H7 (cell line): Measurements from ENCODE around the gene ZNF311. TPM values are rescaled to one million over a fixed set of nuclear protein-coding genes. Genes with fewer than 3 reads are reported as not detected.
"Not testable (repeated sequence)": the region's sequence is repeated elsewhere in the genome, so short reads cannot be mapped to it uniquely, and the experiment has no call there.

ENCODE experiments used
- DNase-seq: peaks from one replicate; pipeline ENCODE4 v3.0.0; 2012
- H3K27me3 ChIP-seq: 2 replicates; pipeline ENCODE4 v1.6.0; 2011; ENCODE audit warnings: mild to moderate bottlenecking, low read length; ENCODE audit not compliant: control insufficient read depth, insufficient read depth
- H3K36me3 ChIP-seq: replicated peaks from 2 replicates; pipeline ENCODE4 v1.5.1; 2011; ENCODE audit warnings: low read length; ENCODE audit not compliant: control insufficient read depth, insufficient read depth
- H3K4me3 ChIP-seq: 2 replicates; pipeline ENCODE4 v1.5.1; 2011; ENCODE audit warnings: low read depth, mild to moderate bottlenecking, control low read depth, low read length, moderate library complexity; ENCODE audit not compliant: insufficient read depth
- total RNA-seq: library from RNA; depleted of rRNA; stranded (reverse); fragments of >200 nt; shearing (Covaris generic); gene quantifications from 2 replicates; pipeline ENCODE4 v1.2.3, GENCODE V29; 2014

The ZNF311 gene
- total RNA-seq, 1 experiment from 2014 or later, result 1.4 TPM

DNA sequence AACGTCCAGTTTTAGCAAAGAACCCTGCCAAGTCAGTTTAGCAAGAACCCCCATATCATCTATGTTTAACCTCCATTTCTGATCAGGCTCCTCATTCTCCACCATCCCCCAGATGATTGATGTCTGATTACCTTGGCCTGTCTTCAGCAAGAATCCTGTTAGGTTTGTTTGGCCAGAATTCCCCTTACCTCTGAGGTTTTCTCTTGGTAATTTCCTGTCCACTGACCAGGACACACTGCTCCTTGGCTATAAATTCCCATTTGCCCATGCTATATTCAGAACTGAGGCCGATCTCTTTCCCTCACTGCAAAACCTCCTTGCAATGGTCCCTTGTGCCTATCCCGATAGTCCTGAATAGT, 27.0 kb downstream of the ZNF311 start:
- no peak for DNase-seq
- Histone ChIP-seq H3K36me3 (no peaks in the 10 kb centered on the region), H3K27me3 (no peaks in the 10 kb centered on the region), H3K4me3 (no peak overlapping the region)

DNA sequence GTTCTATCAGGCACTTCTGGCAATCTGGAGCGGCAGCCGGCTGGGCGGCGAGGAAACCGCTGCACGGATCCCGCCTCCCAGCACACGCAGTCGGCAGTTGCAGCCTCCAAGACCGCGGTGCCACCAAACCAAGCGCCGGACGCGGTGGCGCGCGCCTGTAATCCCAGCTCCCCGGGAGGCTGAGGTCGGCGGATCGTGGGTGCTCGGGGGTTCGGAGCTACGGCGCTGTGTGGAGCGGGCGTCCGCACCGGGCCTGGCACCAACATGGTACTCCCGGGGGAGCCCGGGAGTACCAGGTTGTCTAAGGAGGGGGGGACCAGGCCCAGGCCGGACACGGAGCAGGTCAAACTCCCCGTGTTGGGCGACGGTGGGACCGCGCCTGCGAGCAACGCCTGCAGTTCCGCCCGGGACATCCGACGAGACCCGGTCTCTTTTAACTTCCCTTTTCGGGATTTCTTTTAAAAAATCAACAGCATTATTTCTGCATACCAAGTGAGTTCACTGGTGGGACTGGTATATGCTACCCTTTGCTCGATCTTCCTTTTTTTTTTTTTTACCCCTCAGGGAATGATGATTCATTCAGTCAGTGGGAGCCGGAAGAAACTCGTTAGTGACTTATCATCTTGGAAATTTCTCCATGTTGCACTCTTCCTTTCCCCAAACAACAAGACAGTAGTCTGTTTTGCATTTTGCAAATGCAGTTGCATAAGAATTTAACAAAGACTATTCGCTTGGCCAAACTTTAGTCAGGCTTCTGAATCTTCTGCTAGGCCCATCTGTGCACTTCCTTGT, 27.6 kb downstream of the ZNF311 start:
- peak; percentile 81 for DNase-seq
- no peaks in the 10 kb centered on the region for H3K36me3 ChIP-seq
- peak overlapping the region; percentile 51 for H3K4me3 ChIP-seq

DNA sequence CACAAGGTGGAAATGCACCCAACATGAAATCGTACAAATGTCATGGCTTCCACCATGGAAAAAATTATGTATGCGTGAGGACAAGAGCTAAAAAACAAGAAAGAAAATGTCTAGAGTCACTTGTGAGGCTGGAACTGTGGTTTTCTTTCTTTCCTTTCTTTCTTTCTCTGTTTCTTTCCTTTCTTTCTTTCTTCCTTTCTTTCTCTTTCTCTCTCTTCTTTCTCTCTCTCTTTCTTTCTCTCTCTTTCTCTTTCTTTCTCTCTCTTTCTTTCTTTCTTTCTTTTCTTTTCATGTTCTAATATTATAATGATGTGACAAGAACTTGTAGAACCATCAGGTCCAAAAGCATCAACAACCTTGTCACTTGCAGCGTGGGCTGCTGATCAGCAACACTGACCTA, 28.4 kb downstream of the ZNF311 start:
- no peaks in the 10 kb centered on the region for H3K27me3 ChIP-seq
- H3K4me3 ChIP-seq, result no peak overlapping the region
- H3K36me3 ChIP-seq, result no peaks in the 10 kb centered on the region
- no peak for DNase-seq

More for the DNA sequence above, 27.6 kb downstream of the ZNF311 start:
- no peaks in the 10 kb centered on the region for H3K27me3 ChIP-seq

DNA sequence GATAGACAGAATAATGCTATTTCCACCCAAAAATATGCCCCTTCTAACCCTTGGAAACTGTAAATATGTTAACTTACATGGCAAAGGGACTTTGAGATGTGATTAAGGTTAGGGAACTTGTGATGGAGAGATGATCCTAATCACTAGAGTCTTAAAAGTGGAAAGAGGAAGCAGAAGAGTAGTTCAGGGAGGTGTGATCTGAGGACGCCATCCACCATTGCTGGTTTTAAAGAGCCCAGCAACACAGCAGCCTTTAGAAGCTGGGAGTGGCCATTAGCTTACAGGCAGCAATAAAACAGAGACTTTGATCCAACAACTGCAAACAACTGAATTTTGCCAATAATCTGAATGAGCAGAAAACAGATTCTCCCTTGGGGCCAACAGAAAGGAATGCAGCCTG, 30.6 kb downstream of the ZNF311 start:
- H3K36me3 ChIP-seq, result no peaks in the 10 kb centered on the region
- no peaks in the 10 kb centered on the region for H3K27me3 ChIP-seq
- DNase-seq, result no peak
- H3K4me3 ChIP-seq, result no peak overlapping the region

DNA sequence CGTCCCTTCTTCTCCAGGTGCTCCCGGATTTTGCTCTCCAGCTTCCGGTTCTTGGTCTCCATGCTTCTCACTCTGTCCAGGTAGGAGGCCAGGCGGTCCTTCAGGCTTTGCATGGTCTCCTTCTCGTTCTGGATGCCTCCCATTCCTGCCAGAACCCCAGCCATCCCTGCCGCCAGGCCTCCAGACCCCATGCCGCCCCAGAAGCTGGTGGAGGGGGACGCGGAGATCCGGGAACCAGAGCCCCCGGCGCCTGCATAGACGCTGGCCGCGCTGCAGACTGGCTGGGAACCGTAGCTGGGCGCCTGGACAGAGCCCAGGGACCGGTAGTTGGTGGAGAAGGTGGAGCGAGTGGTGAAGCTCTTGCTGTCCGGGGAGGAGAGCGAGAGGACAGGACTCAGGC, 35.1 kb downstream of the ZNF311 start:
- DNase-seq, H3K36me3 ChIP-seq, H3K4me3 ChIP-seq, H3K27me3 ChIP-seq: not testable (repeated sequence)

DNA sequence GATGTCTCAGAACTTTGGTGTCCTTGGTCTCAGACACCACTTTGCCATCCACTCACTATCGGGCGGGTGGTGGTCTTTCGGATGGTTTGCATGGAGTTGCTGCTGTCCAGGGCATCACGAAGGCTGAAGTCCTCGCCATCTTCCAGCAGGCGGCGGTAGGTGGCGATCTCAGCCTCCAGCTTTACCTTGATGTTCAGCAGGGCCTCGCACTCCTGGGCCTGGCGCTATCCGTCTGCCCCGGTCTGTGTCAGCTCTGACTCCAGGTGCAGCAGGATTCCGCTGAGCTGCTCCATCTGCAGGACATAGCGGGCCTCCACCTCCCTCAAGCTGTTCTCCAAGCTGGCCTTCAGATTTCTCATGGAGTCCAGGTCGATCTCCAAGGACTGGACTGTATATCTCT, 36.0 kb downstream of the ZNF311 start:
- no peak overlapping the region for H3K4me3 ChIP-seq
- peak; percentile 49 for DNase-seq
- no peaks in the 10 kb centered on the region for H3K27me3 ChIP-seq
- H3K36me3 ChIP-seq, result no peaks in the 10 kb centered on the region

DNA sequence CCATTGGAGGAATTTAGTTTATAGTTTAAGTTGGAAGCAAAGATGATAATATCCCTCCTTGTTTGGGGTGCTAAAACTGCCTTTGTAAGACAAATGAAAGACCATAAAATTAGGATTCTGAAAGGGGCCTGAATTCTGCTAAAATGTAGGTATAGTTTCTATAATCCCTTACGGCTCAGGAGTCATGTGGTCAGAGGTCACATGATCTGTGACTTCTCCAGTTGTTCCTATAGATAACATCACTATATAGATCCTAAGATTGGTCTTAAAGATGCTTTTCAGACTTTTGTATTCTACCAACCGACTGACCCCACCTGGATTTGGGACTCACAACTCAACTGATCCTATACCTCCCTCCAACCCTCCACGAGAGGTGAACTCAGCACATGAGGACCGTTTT, 36.6 kb downstream of the ZNF311 start:
- Histone ChIP-seq H3K27me3 (no peaks in the 10 kb centered on the region), H3K36me3 (no peaks in the 10 kb centered on the region), H3K4me3 (no peak overlapping the region)
- no peak for DNase-seq

DNA sequence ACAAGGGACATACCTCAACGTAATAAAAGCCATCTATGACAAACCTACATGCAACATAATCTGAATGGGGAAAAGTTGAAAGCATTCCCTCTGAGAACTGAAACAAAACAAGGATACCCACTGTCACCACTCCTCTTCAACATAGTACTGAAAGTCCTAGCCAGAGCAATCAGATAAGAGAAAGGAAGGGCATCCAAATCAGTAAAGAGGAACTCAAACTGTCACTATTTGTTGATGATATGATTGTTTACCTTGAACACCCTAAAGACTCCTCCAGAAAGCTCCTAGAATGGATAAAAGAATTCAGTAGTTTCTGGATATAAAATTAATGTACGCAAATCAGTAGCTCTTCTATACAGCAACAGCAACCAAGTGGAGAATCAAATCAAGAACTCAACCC, 39.4 kb downstream of the ZNF311 start:
- Histone ChIP-seq H3K4me3 (no peak overlapping the region), H3K36me3 (no peaks in the 10 kb centered on the region), H3K27me3 (no peaks in the 10 kb centered on the region)
- DNase-seq, result no peak

DNA sequence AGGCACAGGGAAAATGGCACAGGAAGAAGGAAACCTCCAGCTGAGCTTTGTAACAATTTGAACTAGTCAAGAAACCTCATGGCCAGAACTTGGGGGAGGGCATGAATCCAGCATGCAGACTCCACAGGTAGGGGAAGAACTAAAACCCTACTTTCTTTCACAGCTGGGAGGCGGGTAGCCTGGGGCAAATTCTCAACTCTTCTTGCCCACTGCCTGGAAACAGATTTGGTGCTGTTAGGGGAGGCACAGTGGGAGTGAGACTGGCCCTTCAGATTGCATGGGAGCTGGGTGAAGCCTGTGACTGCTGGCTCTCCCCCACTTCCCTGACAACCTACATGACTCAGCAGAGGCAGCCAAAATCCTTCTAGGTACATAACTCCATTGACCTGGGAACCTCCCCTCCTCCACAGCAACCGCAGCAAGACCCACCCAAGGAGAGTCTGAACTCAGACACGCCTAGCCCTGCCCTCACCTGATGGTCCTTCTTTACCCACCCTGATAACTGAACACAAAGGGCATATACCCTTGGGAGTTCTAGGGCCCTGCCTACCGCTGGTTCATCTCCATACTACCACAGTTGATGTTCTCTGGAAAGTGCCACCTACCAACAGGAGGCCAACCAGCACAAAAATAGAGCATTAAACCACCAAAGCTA, 44.1 kb downstream of the ZNF311 start:
- no peak overlapping the region for H3K4me3 ChIP-seq
- DNase-seq, result no peak
- H3K36me3 ChIP-seq, result no peaks in the 10 kb centered on the region
- no peaks in the 10 kb centered on the region for H3K27me3 ChIP-seq

DNA sequence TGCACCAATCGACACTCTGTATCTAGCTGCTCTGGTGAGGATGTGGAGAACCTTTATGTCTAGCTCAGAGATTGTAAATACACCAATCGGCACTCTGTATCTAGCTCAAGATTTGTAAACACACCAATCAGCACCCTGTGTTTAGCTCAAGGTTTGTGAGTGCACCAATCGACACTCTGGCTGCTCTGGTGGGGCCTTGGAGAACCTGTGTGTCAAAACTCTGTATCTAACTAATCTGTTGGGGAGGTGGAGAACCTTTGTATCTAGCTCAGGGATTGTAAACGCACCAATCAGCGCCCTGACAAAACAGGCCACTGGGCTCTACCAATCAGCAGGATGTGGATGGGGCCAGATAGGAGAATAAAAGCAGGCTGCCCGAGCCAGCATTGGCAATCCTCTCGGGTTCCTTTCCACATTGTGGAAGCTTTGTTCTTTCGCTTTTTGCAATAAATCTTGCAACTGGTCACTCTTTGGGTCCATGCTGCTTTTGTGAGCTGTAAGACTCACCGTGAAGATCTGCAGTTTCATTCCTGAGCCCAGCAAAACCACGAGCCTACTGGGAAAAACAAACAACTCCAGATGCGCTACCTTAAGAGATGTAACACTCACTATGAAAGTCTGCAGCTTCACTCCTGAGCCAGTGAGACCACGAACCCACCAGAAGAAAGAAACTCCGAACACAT, 46.4 kb downstream of the ZNF311 start:
- not testable (repeated sequence) for H3K36me3 ChIP-seq, DNase-seq, H3K27me3 ChIP-seq, H3K4me3 ChIP-seq

DNA sequence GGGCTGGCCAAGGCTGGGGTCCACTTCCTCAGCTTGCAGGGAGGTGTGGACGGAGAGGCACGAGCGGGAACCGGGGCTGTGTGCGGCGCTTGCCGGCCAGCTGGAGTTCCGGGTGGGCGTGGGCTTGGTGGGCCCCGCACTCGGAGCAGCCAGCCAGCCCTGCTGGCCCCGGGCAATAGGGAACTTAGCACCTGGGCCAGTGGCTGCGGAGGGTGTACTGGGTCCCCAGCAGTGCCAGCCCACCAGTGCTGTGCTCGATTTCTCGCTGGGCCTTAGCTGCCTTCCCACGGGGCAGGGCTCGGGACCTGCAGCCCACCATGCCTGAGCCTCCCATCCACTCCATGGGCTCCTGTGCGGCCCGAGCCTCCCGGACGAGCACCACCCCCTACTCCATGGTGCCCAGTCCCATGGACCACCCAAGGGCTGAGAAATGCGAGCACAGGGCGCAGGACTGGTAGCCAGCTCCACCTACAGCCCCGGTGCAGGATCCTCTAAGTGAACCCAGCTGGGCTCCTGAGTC, 47.3 kb downstream of the ZNF311 start:
- H3K4me3 ChIP-seq, H3K27me3 ChIP-seq, H3K36me3 ChIP-seq, DNase-seq: not testable (repeated sequence)

DNA sequence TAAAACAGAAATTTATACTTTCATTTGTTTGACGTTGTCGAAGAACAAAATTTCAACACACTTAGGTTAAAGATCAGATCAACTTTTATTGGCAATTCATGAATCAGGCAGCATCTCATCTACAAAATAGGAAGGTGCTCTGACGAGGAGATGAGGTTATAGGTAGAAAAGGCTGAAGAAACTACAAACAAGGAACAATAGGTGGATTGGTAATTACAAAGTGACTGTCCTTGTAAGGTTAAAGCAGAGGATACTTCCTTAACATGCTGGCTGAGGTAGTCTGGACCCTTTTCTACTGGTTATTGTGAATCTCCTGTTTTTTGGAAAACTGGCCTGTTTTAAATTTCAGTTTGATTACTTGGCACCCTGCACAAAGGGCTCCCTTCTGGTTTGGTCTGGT, 48.8 kb downstream of the ZNF311 start:
- Histone ChIP-seq H3K4me3 (no peak overlapping the region), H3K36me3 (no peaks in the 10 kb centered on the region), H3K27me3 (peaks cover 5% of the 10 kb centered on the region)
- no peak for DNase-seq

DNA sequence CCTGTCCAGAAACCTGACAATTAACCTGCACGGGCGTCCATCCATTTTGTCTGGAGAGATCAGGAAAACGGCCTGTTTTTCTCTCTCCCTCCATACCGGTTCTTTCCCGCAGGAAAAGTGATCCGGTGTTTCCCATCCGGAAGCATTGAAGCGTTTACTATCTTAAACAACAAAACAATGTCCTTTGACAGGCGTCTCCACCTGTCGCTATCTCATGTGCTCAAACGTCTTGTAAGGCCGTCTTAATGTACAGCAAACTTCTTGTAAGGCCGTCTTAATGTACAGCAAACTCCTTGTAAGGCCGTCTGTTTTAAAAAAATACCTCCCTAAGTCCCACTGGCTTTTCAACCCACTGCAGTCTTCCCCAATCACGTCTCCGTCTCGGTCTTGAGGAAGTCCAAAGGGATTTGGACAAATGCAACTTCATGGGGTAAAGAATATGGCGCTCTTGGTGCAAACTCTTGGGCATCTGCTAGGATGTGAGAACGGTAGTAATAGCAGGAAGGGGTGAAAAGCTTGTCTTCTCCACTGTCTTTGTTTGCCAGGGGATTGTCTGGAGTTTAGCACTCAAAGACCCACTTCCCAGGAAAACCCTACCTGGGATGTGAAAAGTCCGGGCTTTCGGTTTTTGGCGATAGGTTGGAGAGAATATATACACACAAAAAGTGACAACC, 51.4 kb downstream of the ZNF311 start:
- Histone ChIP-seq H3K4me3 (peak overlapping the region; percentile 63), H3K27me3 (peaks cover 5% of the 10 kb centered on the region), H3K36me3 (no peaks in the 10 kb centered on the region)
- peak; percentile 49 for DNase-seq

DNA sequence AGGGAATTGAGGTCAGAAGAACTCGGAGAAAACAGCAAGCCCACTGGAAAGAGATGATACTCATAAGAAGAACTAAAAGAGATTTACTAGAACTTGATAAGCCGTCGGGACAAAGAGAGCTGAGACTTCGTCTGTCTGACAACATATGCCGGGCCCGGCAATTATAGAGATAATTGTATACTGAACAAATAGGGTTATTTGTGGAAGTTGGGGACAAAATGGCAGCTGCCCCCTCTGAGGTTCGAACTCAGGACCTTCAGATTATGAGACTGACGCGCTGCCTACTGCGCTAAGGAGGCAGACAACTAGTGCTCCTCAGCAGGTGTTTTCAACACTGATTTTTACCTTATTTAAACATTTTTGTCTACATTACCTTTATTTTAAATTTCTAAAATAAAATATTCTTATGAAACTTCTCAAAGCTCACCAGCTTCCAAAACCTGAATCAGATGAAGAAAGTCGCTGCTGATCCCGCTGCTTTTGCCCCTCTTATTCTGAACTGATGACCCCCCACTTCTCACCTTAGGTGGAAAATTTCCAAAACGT, 52.0 kb downstream of the ZNF311 start:
- peak; percentile 75 for DNase-seq
- Histone ChIP-seq H3K36me3 (no peaks in the 10 kb centered on the region), H3K4me3 (peak overlapping the region; percentile 63), H3K27me3 (peaks cover 5% of the 10 kb centered on the region)
